Transverse colon (tissue), 3 donors: ENCODE results near the gene RBM45.
"Not testable (repeated sequence)": the region's sequence is repeated elsewhere in the genome, so short reads cannot be mapped to it uniquely, and the experiment has no call there.

Experiments used
- CTCF ChIP-seq, 5 experiments: fragments of 200-600 bp in 3 of 5; fragments of 450-650 bp in 2 of 5; sonication (generic) in 3 of 5; IDR thresholded peaks; 1 replicate in 2 of 5; 2 replicates in 3 of 5; pipeline ENCODE4 v1.5.1; 2016 to 2017; ENCODE audit warnings: antibody characterized with exemption in 5 of 5, inconsistent platforms in 3 of 5, mild to moderate bottlenecking in 2 of 5, moderate library complexity in 1 of 5
- POLR2A ChIP-seq: fragments of 450-650 bp; IDR thresholded peaks from one replicate; pipeline ENCODE4 v1.6.1; 2016; ENCODE audit warnings: antibody characterized with exemption, mild to moderate bottlenecking, moderate library complexity

GRCh38 chr2:178153878-178154277 lies 41.6 kb downstream of the RBM45 start:
- not testable (repeated sequence) for TF ChIP-seq CTCF (IDR thresholded peaks at IDR 0.05); POLR2A
